Coronary artery (tissue), 2 donors: ENCODE data around the gene GMIP.

Source experiments
- DNase-seq: peaks from one replicate; pipeline ENCODE4 v3.0.0-alpha.2; 2017; ENCODE audit warnings: low spot score
- H3K27ac ChIP-seq, 2 donors: fragments of 200-600 bp; sonication (generic); one replicate each; pipeline ENCODE4 v1.5.1; 2016 to 2019
- H3K4me3 ChIP-seq: fragments of 200-600 bp; sonication (generic); 2 replicates; pipeline ENCODE4 v1.5.1; 2016; ENCODE audit warnings: mild to moderate bottlenecking, moderate library complexity
- TF ChIP-seq, protein P1 (sequence below): fragments of 200-600 bp; sonication (generic); IDR thresholded peaks from one replicate; pipeline ENCODE4 v1.5.1; 2019; ENCODE audit warnings: antibody characterized with exemption

Gene GMIP

DNA sequence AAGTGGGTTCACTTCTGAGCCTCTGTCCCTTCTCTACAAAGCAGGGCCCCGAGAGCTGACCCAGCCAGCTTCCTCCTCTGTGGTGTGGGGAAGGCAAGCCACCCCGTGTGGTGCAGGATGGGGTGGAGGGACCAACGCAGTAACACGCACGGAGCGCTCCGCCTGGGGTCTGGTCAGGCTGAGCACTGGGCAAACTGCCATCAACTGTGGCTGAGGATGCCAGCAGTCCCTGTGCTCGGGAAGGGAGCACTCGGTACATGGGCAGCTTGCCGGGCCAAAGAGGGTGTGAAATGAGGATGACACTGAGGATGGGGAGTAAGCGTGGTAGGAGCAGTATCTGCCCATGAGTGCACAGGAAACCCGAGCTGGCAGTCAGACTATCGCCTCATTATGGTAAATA is 7.6 kb upstream of the GMIP start:
- no peak overlapping the region for H3K27ac ChIP-seq
- TF ChIP-seq, protein P1, sequence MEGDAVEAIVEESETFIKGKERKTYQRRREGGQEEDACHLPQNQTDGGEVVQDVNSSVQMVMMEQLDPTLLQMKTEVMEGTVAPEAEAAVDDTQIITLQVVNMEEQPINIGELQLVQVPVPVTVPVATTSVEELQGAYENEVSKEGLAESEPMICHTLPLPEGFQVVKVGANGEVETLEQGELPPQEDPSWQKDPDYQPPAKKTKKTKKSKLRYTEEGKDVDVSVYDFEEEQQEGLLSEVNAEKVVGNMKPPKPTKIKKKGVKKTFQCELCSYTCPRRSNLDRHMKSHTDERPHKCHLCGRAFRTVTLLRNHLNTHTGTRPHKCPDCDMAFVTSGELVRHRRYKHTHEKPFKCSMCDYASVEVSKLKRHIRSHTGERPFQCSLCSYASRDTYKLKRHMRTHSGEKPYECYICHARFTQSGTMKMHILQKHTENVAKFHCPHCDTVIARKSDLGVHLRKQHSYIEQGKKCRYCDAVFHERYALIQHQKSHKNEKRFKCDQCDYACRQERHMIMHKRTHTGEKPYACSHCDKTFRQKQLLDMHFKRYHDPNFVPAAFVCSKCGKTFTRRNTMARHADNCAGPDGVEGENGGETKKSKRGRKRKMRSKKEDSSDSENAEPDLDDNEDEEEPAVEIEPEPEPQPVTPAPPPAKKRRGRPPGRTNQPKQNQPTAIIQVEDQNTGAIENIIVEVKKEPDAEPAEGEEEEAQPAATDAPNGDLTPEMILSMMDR = no peak
- DNase-seq = no peak
- no peak overlapping the region for H3K4me3 ChIP-seq

DNA sequence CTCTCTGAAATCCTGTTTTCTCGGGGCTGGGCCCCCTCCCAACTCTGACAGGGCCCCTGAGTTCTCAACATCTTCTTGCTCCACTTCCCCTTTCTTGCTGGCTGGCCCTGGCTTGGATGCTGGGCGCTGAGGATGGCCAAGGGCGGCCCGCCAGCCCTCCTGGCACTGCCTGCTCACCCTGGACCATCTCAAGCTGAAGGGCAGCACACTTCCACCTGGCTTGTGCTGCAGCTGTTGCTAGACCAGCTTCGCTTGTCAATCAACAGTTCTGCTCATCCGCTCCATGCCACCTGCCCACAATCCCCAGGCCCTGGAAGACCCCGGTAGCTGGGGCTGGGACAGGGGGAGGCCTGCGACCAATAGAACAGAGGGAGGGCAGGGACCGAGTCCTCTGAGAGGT is 6.9 kb upstream of the GMIP start:
- no peak overlapping the region for H3K4me3 ChIP-seq
- no peak for DNase-seq
- no peak overlapping the region for H3K27ac ChIP-seq
- TF ChIP-seq, protein P1 = no peak

DNA sequence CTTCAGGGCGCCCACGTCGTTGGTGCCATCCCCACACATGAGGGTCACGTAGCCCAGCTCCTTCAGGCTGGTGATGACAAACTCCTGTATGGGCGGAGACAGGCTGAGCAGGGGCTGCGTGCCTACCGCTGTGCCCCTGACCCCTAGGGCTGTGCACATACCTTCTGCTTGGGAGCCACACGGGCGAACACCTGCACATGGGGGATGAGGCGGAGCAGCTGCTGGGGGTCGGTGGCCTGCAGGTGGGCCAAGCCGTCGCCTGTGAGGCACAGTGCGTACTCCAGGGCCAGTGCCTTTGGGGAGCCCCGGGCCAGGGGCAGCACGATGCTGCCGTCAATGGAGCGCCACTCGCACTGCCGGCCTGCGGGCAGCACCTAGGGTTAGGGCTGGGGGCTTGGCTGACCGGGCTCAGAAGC is 6.1 kb upstream of the GMIP start:
- Histone ChIP-seq H3K27ac (no peak overlapping the region), H3K4me3 (no peak overlapping the region)
- no peak for DNase-seq
- TF ChIP-seq, protein P1 = no peak

DNA sequence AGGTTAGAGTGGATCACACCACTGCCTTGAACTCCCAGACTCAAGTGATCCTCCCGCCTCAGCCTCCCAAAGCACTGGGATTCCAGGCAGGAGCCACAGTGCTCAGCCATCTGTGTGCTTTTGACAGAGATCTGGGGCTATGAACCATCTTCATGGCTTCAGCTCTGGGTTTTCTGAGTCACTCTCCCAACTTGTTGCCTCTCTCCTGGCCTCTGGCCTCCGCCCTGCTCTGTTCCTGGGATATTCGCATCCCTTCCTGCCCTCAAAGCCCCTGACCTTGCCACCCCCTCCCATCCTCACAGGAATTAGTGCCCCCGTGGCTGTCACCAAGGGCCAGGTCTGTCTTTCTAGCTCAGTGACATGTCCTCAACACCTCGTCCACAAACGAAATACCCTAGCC is 5.7 kb upstream of the GMIP start:
- DNase-seq = no peak
- Histone ChIP-seq H3K27ac (no peak overlapping the region), H3K4me3 (no peak overlapping the region)
- TF ChIP-seq, protein P1 = no peak

DNA sequence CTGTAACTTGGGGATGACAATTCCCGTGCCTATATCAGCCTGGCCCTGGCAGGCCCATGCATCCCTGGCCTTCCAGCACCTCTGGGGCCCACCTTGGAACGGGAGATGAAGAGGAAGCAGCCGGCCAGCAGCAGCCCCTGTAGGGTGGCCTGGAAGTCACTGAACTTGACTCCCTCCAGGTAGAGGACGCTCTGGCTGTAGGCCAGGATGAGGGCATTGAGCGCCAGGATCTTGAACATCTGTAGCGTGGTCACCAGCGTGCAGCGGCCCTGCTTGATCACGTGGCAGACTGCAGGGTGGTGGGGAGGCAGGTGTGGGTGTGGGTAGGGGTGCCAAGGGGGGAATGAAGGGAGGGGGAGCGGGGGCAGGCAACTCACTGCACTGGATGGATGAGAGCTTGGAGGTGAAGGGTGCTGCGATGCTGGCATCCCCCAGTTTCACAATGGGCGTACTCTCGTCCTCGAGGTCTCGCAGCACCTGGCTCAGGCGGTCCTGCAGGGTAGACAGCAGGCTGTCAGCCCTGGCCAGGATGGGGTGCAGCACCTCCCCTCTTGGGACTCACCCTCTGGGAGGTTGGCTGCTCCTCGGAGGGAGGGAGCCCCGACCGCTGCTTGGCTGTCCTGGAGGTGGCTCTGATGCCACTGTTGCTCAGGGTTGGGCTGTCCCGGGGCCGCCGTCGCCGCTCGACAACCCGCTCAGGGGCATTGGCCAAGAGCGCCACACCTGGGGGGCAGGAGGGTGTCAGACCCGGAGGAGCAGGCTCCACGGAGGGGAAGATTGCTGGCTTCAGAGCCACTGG is 3.8 kb upstream of the GMIP start:
- DNase-seq = no peak
- no peak overlapping the region for H3K27ac ChIP-seq
- TF ChIP-seq, protein P1 = no peak
- no peak overlapping the region for H3K4me3 ChIP-seq

DNA sequence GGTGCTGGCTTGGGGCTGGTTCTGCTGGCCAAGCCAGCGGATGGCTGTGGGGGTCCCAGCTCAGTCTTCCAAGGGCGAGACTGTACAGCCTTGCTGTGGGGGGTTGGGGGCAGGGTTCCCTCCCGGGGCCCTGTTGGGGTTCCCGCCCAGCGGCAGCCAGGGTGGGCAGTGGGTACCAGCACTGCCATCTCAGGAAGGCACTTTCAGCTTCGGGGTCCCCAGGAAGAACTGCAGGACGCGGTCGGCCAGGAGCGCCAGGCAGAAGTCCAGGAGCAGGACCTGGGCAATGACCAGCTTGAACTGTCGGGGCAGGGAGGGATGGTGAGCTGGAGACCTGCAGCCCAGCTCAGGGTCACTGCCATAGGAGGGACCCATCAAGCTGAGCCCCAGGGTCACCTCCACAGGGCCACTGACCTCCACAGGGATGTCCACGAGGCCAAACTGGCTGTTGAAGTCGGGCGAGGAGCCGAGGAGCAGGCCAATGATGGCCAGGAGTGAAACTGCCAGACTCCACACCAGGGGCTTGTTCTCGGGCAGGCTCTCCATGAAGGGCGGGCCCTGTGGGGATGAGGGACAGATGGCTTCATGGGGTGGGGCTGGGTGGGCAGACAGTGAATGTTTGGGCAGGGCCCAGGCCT is 1.9 kb upstream of the GMIP start:
- no peak overlapping the region for H3K4me3 ChIP-seq
- DNase-seq = no peak
- TF ChIP-seq, protein P1 = no peak
- H3K27ac ChIP-seq = no peak overlapping the region

DNA sequence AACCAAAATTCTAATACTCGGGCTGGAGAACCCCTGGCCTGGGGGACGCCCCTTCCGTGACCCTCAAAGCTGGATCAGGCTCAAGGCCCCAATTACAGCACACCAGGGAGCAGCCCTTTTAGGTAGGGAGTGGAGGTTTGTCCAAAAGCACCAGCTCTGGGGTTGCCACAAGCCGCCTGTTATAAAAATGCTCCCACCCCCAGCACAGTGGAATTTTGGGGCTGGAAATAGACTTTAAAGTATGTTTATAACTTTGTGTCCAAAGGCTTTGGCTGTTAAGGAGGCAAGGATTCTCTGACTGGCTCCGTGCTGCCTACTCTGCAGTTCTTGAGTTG is 564 bp upstream of the GMIP start:
- Histone ChIP-seq H3K27ac (peak overlapping the region in 1 of 2 donors; percentile 10), H3K4me3 (peak overlapping the region; percentile 86)
- DNase-seq = no peak
- TF ChIP-seq, protein P1 = peak; percentile 21
